HepG2 (cell line): Measurements from ENCODE around the gene ZSCAN26. TPM values are rescaled to one million over a fixed set of nuclear protein-coding genes. Genes with fewer than 3 reads are reported as not detected.

Source experiments
- ATAC-seq: fragments of 200-7000 bp; cut with Tn5 transposase; 3 replicates; pipeline ENCODE4 v1.9.1; 2020; ENCODE audit warnings: mild to moderate bottlenecking, moderate library complexity
- BruUV-seq: library from RNA; stranded (reverse); fragments of 400-500 nt; replicated peaks from 2 replicates; lab custom pipeline; 2021; lab: Mats Ljungman, UMichigan
- CTCF ChIA-PET: fragments of 300-600 bp; formaldehyde crosslinking; extraction: SDS; loops from one replicate; lab custom pipeline; 2021; ENCODE audit warnings: low total read pairs, inconsistent platforms, low intra/inter-chr PET ratio; lab: Yijun Ruan, JAX
- POLR2A ChIA-PET: fragments of 350-600 bp; sonication (Branson Sonifier 250); formaldehyde crosslinking; loops from one replicate; lab custom pipeline; 2020; ENCODE audit warnings: antibody characterized with exemption, inconsistent platforms; lab: Yijun Ruan, JAX
- DNase-seq: peaks from one replicate; pipeline ENCODE4 v3.0.0-alpha.2; 2015; ENCODE audit warnings: low spot score
- FAIRE-seq: peaks from 3 replicates; lab custom pipeline; 2011; peaks lifted over from hg19 to GRCh38; lab: Jason Lieb, UNC
- H2AFZ ChIP-seq: one replicate; pipeline ENCODE4 v1.6.1; 2011; ENCODE audit warnings: low read length, inconsistent platforms
- H3K27ac ChIP-seq: fragments of 300-600 bp; 3 replicates; pipeline ENCODE4 v1.8.0; 2011; ENCODE audit warnings: mixed run types, mild to moderate bottlenecking, mixed read lengths, low read length, inconsistent platforms; ENCODE audit not compliant: insufficient read depth; ENCODE audit errors: extremely low read length
- H3K27me3 ChIP-seq, 2 experiments: fragments of 200-600 bp in 1 of 2; 2 replicates in 1 of 2; 3 replicates in 1 of 2; pipeline versions ENCODE4 v1.6.0 to v1.8.0; 2011; ENCODE audit warnings: low read length in 2 of 2, mild to moderate bottlenecking in 2 of 2, moderate library complexity in 2 of 2, inconsistent platforms in 1 of 2; ENCODE audit not compliant: insufficient read depth in 2 of 2, control insufficient read depth in 1 of 2
- H3K36me3 ChIP-seq, 2 experiments: fragments of 200-600 bp in 1 of 2; replicated peaks in 1 of 2; 2 replicates in 1 of 2; 3 replicates in 1 of 2; pipeline versions ENCODE4 v1.5.1 to v1.8.0; 2011; ENCODE audit warnings: low read length in 2 of 2, inconsistent platforms in 1 of 2; ENCODE audit not compliant: insufficient read depth in 2 of 2, control insufficient read depth in 1 of 2
- H3K4me1 ChIP-seq: 2 replicates; pipeline ENCODE4 v1.5.1; 2012; ENCODE audit warnings: low read length, inconsistent platforms; ENCODE audit not compliant: insufficient read depth
- H3K4me2 ChIP-seq: 2 replicates; pipeline ENCODE4 v1.6.0; 2011; ENCODE audit warnings: low read depth, low read length, inconsistent platforms
- H3K4me3 ChIP-seq, 3 experiments: fragments of 200-600 bp in 1 of 3; sonication (generic), shearing (Covaris generic) in 1 of 3; replicated peaks in 1 of 3; 2 replicates each; pipeline ENCODE4 v1.5.1; 2011 to 2016; ENCODE audit warnings: low read length in 3 of 3, inconsistent platforms in 2 of 3, low read depth in 2 of 3, mild to moderate bottlenecking in 2 of 3, control low read depth in 1 of 3, mixed read lengths in 1 of 3; ENCODE audit not compliant: insufficient read depth in 1 of 3
- H3K79me2 ChIP-seq: one replicate; pipeline ENCODE4 v1.6.1; 2011; ENCODE audit warnings: low read length, inconsistent platforms; ENCODE audit not compliant: insufficient read depth
- H3K9ac ChIP-seq: 2 replicates; pipeline ENCODE4 v1.6.0; 2011; ENCODE audit warnings: mild to moderate bottlenecking, low read depth, low read length, inconsistent platforms; ENCODE audit not compliant: insufficient read depth
- H3K9me3 ChIP-seq: 2 replicates; pipeline ENCODE4 v1.5.1; 2012; ENCODE audit warnings: mild to moderate bottlenecking, low read length
- H4K20me1 ChIP-seq: 2 replicates; pipeline ENCODE4 v1.6.0; 2011; ENCODE audit warnings: inconsistent platforms, mild to moderate bottlenecking, low read length, moderate library complexity; ENCODE audit not compliant: insufficient read depth
- CREB3 ChIP-seq: sonication (generic); formaldehyde crosslinking; IDR thresholded peaks from 2 replicates; pipeline ENCODE4 v1.5.0; 2020; ENCODE audit warnings: missing genetic modification reagents
- CREBL2 ChIP-seq: sonication (generic); formaldehyde crosslinking; IDR thresholded peaks from 2 replicates; pipeline ENCODE4 v1.8.1; 2023; ENCODE audit warnings: missing genetic modification reagents, mild to moderate bottlenecking, borderline replicate concordance
- GABPA ChIP-seq, 2 experiments: IDR thresholded peaks; 2 replicates each; pipeline ENCODE4 v1.6.1; 2011 to 2016; ENCODE audit warnings: low read depth in 2 of 2, low read length in 1 of 2, missing biosample characterization in 1 of 2, missing genetic modification characterization in 1 of 2
- MAFG ChIP-seq: sonication (generic); formaldehyde crosslinking; IDR thresholded peaks from 2 replicates; pipeline ENCODE4 v1.5.1; 2020; ENCODE audit warnings: mild to moderate bottlenecking, missing genetic modification reagents
- RAD51 ChIP-seq: fragments of 450-650 bp; IDR thresholded peaks from 2 replicates; pipeline ENCODE4 v1.6.1; 2016; ENCODE audit warnings: borderline replicate concordance
- STAT5B ChIP-seq: sonication (generic); formaldehyde crosslinking; IDR thresholded peaks from 2 replicates; pipeline ENCODE4 v1.4.0; 2020; ENCODE audit warnings: missing genetic modification reagents
- TMF1 ChIP-seq: sonication (generic); formaldehyde crosslinking; IDR thresholded peaks from 2 replicates; pipeline ENCODE4 v1.8.1; 2022; ENCODE audit warnings: low read depth, missing genetic modification reagents
- ZFX ChIP-seq: sonication (generic); formaldehyde crosslinking; IDR thresholded peaks from 2 replicates; pipeline ENCODE4 v1.4.0; 2020; ENCODE audit warnings: mild to moderate bottlenecking, low read depth, missing genetic modification reagents, moderate library complexity
- ZKSCAN1 ChIP-seq: fragments of 150-350 bp; IDR thresholded peaks from 2 replicates; pipeline ENCODE4 v1.6.1; 2014; ENCODE audit warnings: low read length
- ZNF235 ChIP-seq: sonication (generic); formaldehyde crosslinking; IDR thresholded peaks from 2 replicates; pipeline ENCODE4 v1.8.1; 2023; ENCODE audit warnings: mild to moderate bottlenecking, missing genetic modification reagents, borderline replicate concordance
- ZNF331 ChIP-seq: sonication (generic); formaldehyde crosslinking; IDR thresholded peaks from 2 replicates; pipeline ENCODE4 v1.4.0; 2020; ENCODE audit warnings: missing genetic modification reagents
- ZNF367 ChIP-seq: sonication (generic); formaldehyde crosslinking; IDR thresholded peaks from 2 replicates; pipeline ENCODE4 v1.4.0; 2020; ENCODE audit warnings: missing genetic modification reagents, borderline replicate concordance
- ZNF567 ChIP-seq: sonication (generic); formaldehyde crosslinking; IDR thresholded peaks from 2 replicates; pipeline ENCODE4 v1.8.1; 2023; ENCODE audit warnings: mild to moderate bottlenecking, missing genetic modification reagents, borderline replicate concordance
- ZSCAN12 ChIP-seq: sonication (generic); formaldehyde crosslinking; IDR thresholded peaks from 2 replicates; pipeline ENCODE4 v1.9.0; 2021; ENCODE audit warnings: mild to moderate bottlenecking, missing genetic modification reagents
- ZSCAN22 ChIP-seq: sonication (generic); formaldehyde crosslinking; IDR thresholded peaks from 2 replicates; pipeline ENCODE4 v1.4.0; 2020; ENCODE audit warnings: mild to moderate bottlenecking, missing genetic modification reagents
- WGBS: methylation state at CpG from one replicate; pipeline ENCODE4 v1.1.6; 2017; ENCODE audit warnings: low lambda C conversion rate; 5-methylcytosine and 5-hydroxymethylcytosine counted together
- in situ Hi-C: cut with HindIII; loops from 2 replicates; pipeline ENCODE4 v1.10.0; 2017; ENCODE audit warnings: low pct_unique_long_range_greater_than_20kb; ENCODE audit not compliant: extremely low pct_ligation_motif_present
- intact Hi-C: fragments of 100-400 bp; cut with micrococcal nuclease; formaldehyde crosslinking; loops from one replicate; pipeline ENCODE4 v1.10.0; 2022; ENCODE audit not compliant: unreplicated experiment
- polyA plus RNA-seq, 8 experiments: library from polyadenylated mRNA; depleted of rRNA in 3 of 8; stranded (reverse) in 7 of 8; unstranded in 1 of 8; fragments of >200 nt; fragmentation: Illumina TruSeq in 4 of 8; extraction: Trizol in 4 of 8; gene quantifications; 2 replicates each; pipeline versions ENCODE4 v1.2.1 to v1.2.3, GENCODE V29; 2011 to 2016; ENCODE audit warnings: low read depth in 4 of 8, missing spikeins in 1 of 8, mixed read lengths in 1 of 8; ENCODE audit not compliant: insufficient read depth in 1 of 8
- total RNA-seq, 5 experiments: library from RNA; depleted of rRNA; stranded (reverse); fragments of >200 nt; fragmentation: Illumina TruSeq; extraction: Trizol; gene quantifications; 2 replicates each; pipeline ENCODE4 v1.2.3, GENCODE V29; 2016; ENCODE audit warnings: low read depth in 1 of 5
- TF ChIP-seq, protein P1 (sequence below): sonication (generic); formaldehyde crosslinking; IDR thresholded peaks from 2 replicates; pipeline ENCODE4 v1.5.0; 2020; ENCODE audit warnings: mild to moderate bottlenecking, missing genetic modification reagents

The ZSCAN26 gene
- total and polyA plus RNA-seq, 2 of the 13 experiments (the other 11 are each of a cell fraction or from before 2014, with no cell fraction given), result 12.0 to 15.6 TPM

- BruUV-seq, result TSS peak; percentile 78
- Histone ChIP-seq H3K79me2 (peaks cover 10% of the 10 kb centered on the region), H3K36me3 (peaks cover 9 to 29% of the 10 kb centered on the region in 2 experiments), H3K9ac (peak within 1 kb of the TSS; percentile 79), H3K4me1 (peaks cover 24% of the 10 kb centered on the region), H3K27ac (peak within 1 kb of the TSS; percentile 55), H3K27me3 (no peaks in the 10 kb centered on the region; a peak in 2 of 5 replicates), H3K4me3 (peak within 1 kb of the TSS; percentile 91 to 99 (median 99)), H4K20me1 (no peaks in the 10 kb centered on the region; the same call in 1 of the 2 replicates), H3K4me2 (peak within 1 kb of the TSS; percentile 98), H2AFZ (peak within 1 kb of the TSS; percentile 94), H3K9me3 (no peaks in the 10 kb centered on the region)
- ATAC-seq (peak; percentile 97), DNase-seq (peak; percentile 86), FAIRE-seq (no peak)
- ChIA-PET CTCF (no interaction called here), POLR2A (interaction anchor here (0.9 to 1.8 kb wide), 4 partner anchors 27 to 131 kb away, joined by 3 to 6 read pairs (median 3); partner anchors contain the start of genes ZKSCAN4 and ZKSCAN8)
- in situ Hi-C loops (no loop called here), intact Hi-C loops (loop anchor here (1.0 to 5.0 kb wide), 6 partner anchors 27 to 132 kb away; partner anchors contain the start of genes PGBD1, ZKSCAN4, ZKSCAN8 and ZSCAN26)
- WGBS, result 1% methylated on average over 39 of the region's 45 CpGs
- TF ChIP-seq RAD51 (no peak), CREBL2 (CRISPR knock-in tag) (no peak), MAFG (CRISPR knock-in tag) (peak; percentile 26; the same call in 1 of the 2 replicates), TMF1 (CRISPR knock-in tag) (peak; percentile 81; the same call in 1 of the 2 replicates), ZNF567 (CRISPR knock-in tag) (no peak; the same call in 1 of the 2 replicates), GABPA (IDR thresholded peaks at IDR 0.05; ENCODE audit: low read depth, low read length) (peak; percentile 97), GABPA (CRISPR knock-in tag; IDR thresholded peaks at IDR 0.05; ENCODE audit: low read depth) (peak; percentile 99), ZNF235 (CRISPR knock-in tag) (no peak), ZSCAN22 (0 out of 2 replicates have a peak, but pooled peaks have one; percentile 35), ZNF367 (CRISPR knock-in tag) (no peak), ZKSCAN1 (0 out of 2 replicates have a peak, but pooled peaks have one; percentile 25), STAT5B (0 out of 2 replicates have a peak, but pooled peaks have one; percentile 51), ZNF331 (CRISPR knock-in tag) (peak; percentile 85; the same call in 1 of the 2 replicates), CREB3 (CRISPR knock-in tag) (no peak), ZFX (CRISPR knock-in tag) (peak; percentile 88), ZSCAN12 (CRISPR knock-in tag) (no peak)
- TF ChIP-seq, protein P1, sequence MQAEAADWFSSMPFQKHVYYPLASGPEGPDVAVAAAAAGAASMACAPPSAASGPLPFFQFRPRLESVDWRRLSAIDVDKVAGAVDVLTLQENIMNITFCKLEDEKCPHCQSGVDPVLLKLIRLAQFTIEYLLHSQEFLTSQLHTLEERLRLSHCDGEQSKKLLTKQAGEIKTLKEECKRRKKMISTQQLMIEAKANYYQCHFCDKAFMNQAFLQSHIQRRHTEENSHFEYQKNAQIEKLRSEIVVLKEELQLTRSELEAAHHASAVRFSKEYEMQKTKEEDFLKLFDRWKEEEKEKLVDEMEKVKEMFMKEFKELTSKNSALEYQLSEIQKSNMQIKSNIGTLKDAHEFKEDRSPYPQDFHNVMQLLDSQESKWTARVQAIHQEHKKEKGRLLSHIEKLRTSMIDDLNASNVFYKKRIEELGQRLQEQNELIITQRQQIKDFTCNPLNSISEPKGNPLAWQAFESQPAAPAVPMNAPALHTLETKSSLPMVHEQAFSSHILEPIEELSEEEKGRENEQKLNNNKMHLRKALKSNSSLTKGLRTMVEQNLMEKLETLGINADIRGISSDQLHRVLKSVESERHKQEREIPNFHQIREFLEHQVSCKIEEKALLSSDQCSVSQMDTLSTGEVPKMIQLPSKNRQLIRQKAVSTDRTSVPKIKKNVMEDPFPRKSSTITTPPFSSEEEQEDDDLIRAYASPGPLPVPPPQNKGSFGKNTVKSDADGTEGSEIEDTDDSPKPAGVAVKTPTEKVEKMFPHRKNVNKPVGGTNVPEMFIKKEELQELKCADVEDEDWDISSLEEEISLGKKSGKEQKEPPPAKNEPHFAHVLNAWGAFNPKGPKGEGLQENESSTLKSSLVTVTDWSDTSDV, result 0 out of 2 replicates have a peak, but pooled peaks have one; percentile 54
Observed at GRCh38 chr6:28225056-28225834, 41.7 kb upstream of the ZSCAN26 start, which contains the start of gene ZSCAN9. Gene ZSCAN9, plus strand, starts transcription at chr6:28225275. Its CDS starts 1,810 bp downstream, at chr6:28227085.
